WTC11 (cell line): Measurements from ENCODE around the gene MACF1. TPM values are rescaled to one million over a fixed set of nuclear protein-coding genes. Genes with fewer than 3 reads are reported as not detected.

Experiments
- ATAC-seq: fragments of 200-7000 bp; cut with Tn5 transposase; 2 replicates; pipeline ENCODE4 v1.10.0; 2021; ENCODE audit warnings: mild to moderate bottlenecking, moderate library complexity
- CTCF ChIA-PET: fragments of 300-600 bp; sonication (Branson Sonifier 250); formaldehyde crosslinking; loops from one replicate; lab custom pipeline; 2021; ENCODE audit warnings: antibody characterized with exemption; lab: Charles Lee
- POLR2A ChIA-PET: fragments of 350-600 bp; sonication (Branson Sonifier 250); formaldehyde crosslinking; loops from one replicate; lab custom pipeline; 2021; ENCODE audit warnings: antibody characterized with exemption; lab: Charles Lee
- DNase-seq: peaks from one replicate; pipeline ENCODE4 v3.0.0; 2021; ENCODE audit warnings: low spot score
- H3K27ac Mint-ChIP-seq: 2 replicates; pipeline ENCODE4 v1.8.0; 2021; ENCODE audit warnings: mixed read lengths
- H3K27me3 Mint-ChIP-seq: 2 replicates; pipeline ENCODE4 v1.8.0; 2021; ENCODE audit warnings: low read depth, mild to moderate bottlenecking, moderate library complexity, mixed read lengths
- H3K36me3 Mint-ChIP-seq: 2 replicates; pipeline ENCODE4 v1.8.0; 2021; ENCODE audit warnings: mixed read lengths
- H3K4me1 Mint-ChIP-seq: 2 replicates; pipeline ENCODE4 v1.8.0; 2022; ENCODE audit warnings: mixed read lengths
- H3K4me3 Mint-ChIP-seq: 2 replicates; pipeline ENCODE4 v1.8.0; 2021; ENCODE audit warnings: mild to moderate bottlenecking, moderate library complexity, mixed read lengths
- H3K9me3 Mint-ChIP-seq: 2 replicates; pipeline ENCODE4 v1.8.0; 2021; ENCODE audit warnings: mixed read lengths
- ATF1 ChIP-seq: sonication (generic); formaldehyde crosslinking; IDR thresholded peaks from 2 replicates; pipeline ENCODE4 v1.8.1; 2023; ENCODE audit warnings: mild to moderate bottlenecking, moderate library complexity, missing genetic modification reagents
- CREB1 ChIP-seq: sonication (generic); formaldehyde crosslinking; IDR thresholded peaks from 2 replicates; pipeline ENCODE4 v1.8.0; 2023; ENCODE audit warnings: mild to moderate bottlenecking, missing genetic modification reagents
- GRHL2 ChIP-seq: fragments of 250-450 bp; sonication (Bioruptor Pico); IDR thresholded peaks from 2 replicates; pipeline ENCODE4 v1.8.0; 2022; ENCODE audit warnings: mild to moderate bottlenecking, moderate library complexity; ENCODE audit not compliant: insufficient replicate concordance, severe bottlenecking
- GTF2I ChIP-seq: fragments of 250-450 bp; sonication (Bioruptor Pico); conservative IDR thresholded peaks from 2 replicates; pipeline ENCODE4 v1.4.0; 2021; ENCODE audit warnings: mild to moderate bottlenecking
- JAZF1 ChIP-seq: fragments of 250-450 bp; sonication (Bioruptor Pico); IDR thresholded peaks from 2 replicates; pipeline ENCODE4 v1.9.0; 2021; ENCODE audit warnings: moderate library complexity, mild to moderate bottlenecking, inconsistent platforms
- MYBL2 ChIP-seq: sonication (generic); formaldehyde crosslinking; IDR thresholded peaks from 2 replicates; pipeline ENCODE4 v1.8.1; 2023; ENCODE audit warnings: mild to moderate bottlenecking, moderate library complexity, missing genetic modification reagents
- NFYB ChIP-seq: sonication (generic); formaldehyde crosslinking; conservative IDR thresholded peaks from 2 replicates; pipeline ENCODE4 v1.8.0; 2022; ENCODE audit warnings: low read depth, missing genetic modification reagents
- NR2C2 ChIP-seq: sonication (generic); formaldehyde crosslinking; IDR thresholded peaks from 2 replicates; pipeline ENCODE4 v1.8.0; 2022; ENCODE audit warnings: mild to moderate bottlenecking, missing genetic modification reagents
- ZNF317 ChIP-seq: sonication (generic); formaldehyde crosslinking; IDR thresholded peaks from 2 replicates; pipeline ENCODE4 v1.8.1; 2023; ENCODE audit warnings: low read depth, mild to moderate bottlenecking, moderate library complexity, missing genetic modification reagents, borderline replicate concordance
- ZNF423 ChIP-seq: fragments of 250-450 bp; sonication (Bioruptor Pico); IDR thresholded peaks from 2 replicates; pipeline ENCODE4 v2.1.2; 2022; ENCODE audit warnings: mild to moderate bottlenecking, moderate library complexity
- ZNF671 ChIP-seq: fragments of 250-450 bp; sonication (Bioruptor Pico); IDR thresholded peaks from 2 replicates; pipeline ENCODE4 v1.8.0; 2021; ENCODE audit warnings: mild to moderate bottlenecking
- total RNA-seq: library from RNA; stranded (reverse); gene quantifications from 3 replicates; pipeline ENCODE4 v1.2.3, GENCODE V29; 2021
- TF ChIP-seq, protein P1 (sequence below): sonication (generic); formaldehyde crosslinking; conservative IDR thresholded peaks from 2 replicates; pipeline ENCODE4 v1.8.1; 2023; ENCODE audit warnings: mild to moderate bottlenecking, low read depth, missing genetic modification reagents, moderate library complexity
- TF ChIP-seq, protein P2 (sequence below): sonication (generic); formaldehyde crosslinking; IDR thresholded peaks from 2 replicates; pipeline ENCODE4 v1.8.1; 2023; ENCODE audit warnings: mild to moderate bottlenecking, missing genetic modification reagents, moderate library complexity
- TF ChIP-seq, protein P3 (sequence below): sonication (generic); formaldehyde crosslinking; IDR thresholded peaks from 2 replicates; pipeline ENCODE4 v1.8.1; 2022; ENCODE audit warnings: low read depth, missing genetic modification reagents, borderline replicate concordance
- TF ChIP-seq, protein P4 (sequence below): sonication (generic); formaldehyde crosslinking; IDR thresholded peaks from 2 replicates; pipeline ENCODE4 v1.8.0; 2023; ENCODE audit warnings: missing genetic modification reagents, mild to moderate bottlenecking, borderline replicate concordance
- TF ChIP-seq, protein P5 (sequence below): fragments of 250-450 bp; sonication (Bioruptor Pico); IDR thresholded peaks from 2 replicates; pipeline ENCODE4 v1.9.0; 2021; ENCODE audit warnings: mild to moderate bottlenecking
- TF ChIP-seq, protein P6 (sequence below): sonication (generic); formaldehyde crosslinking; IDR thresholded peaks from 2 replicates; pipeline ENCODE4 v1.8.0; 2023; ENCODE audit warnings: missing genetic modification reagents
- TF ChIP-seq, protein P7 (sequence below): sonication (generic); formaldehyde crosslinking; IDR thresholded peaks from 2 replicates; pipeline ENCODE4 v1.8.1; 2022; ENCODE audit warnings: low read depth, mild to moderate bottlenecking, moderate library complexity, missing genetic modification reagents, borderline replicate concordance

The MACF1 gene
- total RNA-seq, 1 experiment from 2014 or later = 327 TPM

DNA sequence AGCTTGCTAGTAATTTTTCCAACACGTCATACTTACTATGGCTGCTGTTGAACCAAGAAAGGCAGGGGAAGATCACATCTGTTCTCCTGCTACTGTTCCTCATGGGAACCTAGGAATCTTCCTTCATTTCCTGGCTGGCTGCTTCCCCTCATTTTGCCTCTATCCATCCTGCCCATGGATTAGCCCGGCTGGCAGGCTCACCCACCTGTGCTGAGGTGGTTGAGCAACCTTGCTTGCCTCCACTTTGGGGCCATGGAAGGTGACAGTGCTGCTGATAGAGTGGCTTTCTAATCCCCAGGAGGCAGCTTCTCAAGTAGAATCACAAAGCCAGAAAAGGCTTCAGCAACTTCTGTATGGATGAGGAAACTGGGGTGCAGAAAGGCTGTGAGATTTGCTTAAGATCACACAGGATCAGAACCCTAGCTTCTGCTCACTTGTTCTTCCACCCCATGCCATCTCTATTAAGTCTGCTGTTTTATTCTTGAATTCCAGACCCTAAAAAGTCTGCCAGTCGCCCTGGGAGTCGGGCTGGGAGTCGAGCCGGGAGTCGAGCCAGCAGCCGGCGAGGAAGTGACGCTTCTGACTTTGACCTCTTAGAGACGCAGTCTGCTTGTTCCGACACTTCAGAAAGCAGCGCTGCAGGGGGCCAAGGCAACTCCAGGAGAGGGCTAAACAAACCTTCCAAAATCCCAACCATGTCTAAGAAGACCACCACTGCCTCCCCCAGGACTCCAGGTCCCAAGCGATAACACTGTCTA is 280.7 kb downstream of the MACF1 start:
- POLR2A ChIA-PET = no interaction called here

More for the DNA sequence above, 280.7 kb downstream of the MACF1 start:
- H3K36me3 Mint-ChIP-seq = peaks cover 57% of the 10 kb centered on the region
- no peak overlapping the region for H3K27ac Mint-ChIP-seq
- H3K4me1 Mint-ChIP-seq = peaks cover under 1% of the 10 kb centered on the region; the same call in 1 of the 2 replicates
- CTCF ChIA-PET = no interaction called here
- ATAC-seq (no peak), DNase-seq (no peak)
- peaks cover 16% of the 10 kb centered on the region for H3K27me3 Mint-ChIP-seq
- H3K9me3 Mint-ChIP-seq = no peaks in the 10 kb centered on the region
- H3K4me3 Mint-ChIP-seq = no peak overlapping the region
- no peak for TF ChIP-seq ATF1 (CRISPR knock-in tag)
- TF ChIP-seq, protein P1, sequence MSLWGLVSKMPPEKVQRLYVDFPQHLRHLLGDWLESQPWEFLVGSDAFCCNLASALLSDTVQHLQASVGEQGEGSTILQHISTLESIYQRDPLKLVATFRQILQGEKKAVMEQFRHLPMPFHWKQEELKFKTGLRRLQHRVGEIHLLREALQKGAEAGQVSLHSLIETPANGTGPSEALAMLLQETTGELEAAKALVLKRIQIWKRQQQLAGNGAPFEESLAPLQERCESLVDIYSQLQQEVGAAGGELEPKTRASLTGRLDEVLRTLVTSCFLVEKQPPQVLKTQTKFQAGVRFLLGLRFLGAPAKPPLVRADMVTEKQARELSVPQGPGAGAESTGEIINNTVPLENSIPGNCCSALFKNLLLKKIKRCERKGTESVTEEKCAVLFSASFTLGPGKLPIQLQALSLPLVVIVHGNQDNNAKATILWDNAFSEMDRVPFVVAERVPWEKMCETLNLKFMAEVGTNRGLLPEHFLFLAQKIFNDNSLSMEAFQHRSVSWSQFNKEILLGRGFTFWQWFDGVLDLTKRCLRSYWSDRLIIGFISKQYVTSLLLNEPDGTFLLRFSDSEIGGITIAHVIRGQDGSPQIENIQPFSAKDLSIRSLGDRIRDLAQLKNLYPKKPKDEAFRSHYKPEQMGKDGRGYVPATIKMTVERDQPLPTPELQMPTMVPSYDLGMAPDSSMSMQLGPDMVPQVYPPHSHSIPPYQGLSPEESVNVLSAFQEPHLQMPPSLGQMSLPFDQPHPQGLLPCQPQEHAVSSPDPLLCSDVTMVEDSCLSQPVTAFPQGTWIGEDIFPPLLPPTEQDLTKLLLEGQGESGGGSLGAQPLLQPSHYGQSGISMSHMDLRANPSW (CRISPR knock-in tag) = no peak
- TF ChIP-seq, protein P2, sequence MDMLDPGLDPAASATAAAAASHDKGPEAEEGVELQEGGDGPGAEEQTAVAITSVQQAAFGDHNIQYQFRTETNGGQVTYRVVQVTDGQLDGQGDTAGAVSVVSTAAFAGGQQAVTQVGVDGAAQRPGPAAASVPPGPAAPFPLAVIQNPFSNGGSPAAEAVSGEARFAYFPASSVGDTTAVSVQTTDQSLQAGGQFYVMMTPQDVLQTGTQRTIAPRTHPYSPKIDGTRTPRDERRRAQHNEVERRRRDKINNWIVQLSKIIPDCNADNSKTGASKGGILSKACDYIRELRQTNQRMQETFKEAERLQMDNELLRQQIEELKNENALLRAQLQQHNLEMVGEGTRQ (CRISPR knock-in tag) = no peak
- TF ChIP-seq GRHL2 (CRISPR knock-in tag) = no peak
- no peak for TF ChIP-seq NR2C2
- TF ChIP-seq ZNF423 (CRISPR knock-in tag) = no peak
- TF ChIP-seq JAZF1 = no peak
- no peak for TF ChIP-seq ZNF317 (CRISPR knock-in tag)
- TF ChIP-seq, protein P3, sequence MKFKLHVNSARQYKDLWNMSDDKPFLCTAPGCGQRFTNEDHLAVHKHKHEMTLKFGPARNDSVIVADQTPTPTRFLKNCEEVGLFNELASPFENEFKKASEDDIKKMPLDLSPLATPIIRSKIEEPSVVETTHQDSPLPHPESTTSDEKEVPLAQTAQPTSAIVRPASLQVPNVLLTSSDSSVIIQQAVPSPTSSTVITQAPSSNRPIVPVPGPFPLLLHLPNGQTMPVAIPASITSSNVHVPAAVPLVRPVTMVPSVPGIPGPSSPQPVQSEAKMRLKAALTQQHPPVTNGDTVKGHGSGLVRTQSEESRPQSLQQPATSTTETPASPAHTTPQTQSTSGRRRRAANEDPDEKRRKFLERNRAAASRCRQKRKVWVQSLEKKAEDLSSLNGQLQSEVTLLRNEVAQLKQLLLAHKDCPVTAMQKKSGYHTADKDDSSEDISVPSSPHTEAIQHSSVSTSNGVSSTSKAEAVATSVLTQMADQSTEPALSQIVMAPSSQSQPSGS = no peak
- no peak for TF ChIP-seq CREB1 (CRISPR knock-in tag)
- TF ChIP-seq, protein P4, sequence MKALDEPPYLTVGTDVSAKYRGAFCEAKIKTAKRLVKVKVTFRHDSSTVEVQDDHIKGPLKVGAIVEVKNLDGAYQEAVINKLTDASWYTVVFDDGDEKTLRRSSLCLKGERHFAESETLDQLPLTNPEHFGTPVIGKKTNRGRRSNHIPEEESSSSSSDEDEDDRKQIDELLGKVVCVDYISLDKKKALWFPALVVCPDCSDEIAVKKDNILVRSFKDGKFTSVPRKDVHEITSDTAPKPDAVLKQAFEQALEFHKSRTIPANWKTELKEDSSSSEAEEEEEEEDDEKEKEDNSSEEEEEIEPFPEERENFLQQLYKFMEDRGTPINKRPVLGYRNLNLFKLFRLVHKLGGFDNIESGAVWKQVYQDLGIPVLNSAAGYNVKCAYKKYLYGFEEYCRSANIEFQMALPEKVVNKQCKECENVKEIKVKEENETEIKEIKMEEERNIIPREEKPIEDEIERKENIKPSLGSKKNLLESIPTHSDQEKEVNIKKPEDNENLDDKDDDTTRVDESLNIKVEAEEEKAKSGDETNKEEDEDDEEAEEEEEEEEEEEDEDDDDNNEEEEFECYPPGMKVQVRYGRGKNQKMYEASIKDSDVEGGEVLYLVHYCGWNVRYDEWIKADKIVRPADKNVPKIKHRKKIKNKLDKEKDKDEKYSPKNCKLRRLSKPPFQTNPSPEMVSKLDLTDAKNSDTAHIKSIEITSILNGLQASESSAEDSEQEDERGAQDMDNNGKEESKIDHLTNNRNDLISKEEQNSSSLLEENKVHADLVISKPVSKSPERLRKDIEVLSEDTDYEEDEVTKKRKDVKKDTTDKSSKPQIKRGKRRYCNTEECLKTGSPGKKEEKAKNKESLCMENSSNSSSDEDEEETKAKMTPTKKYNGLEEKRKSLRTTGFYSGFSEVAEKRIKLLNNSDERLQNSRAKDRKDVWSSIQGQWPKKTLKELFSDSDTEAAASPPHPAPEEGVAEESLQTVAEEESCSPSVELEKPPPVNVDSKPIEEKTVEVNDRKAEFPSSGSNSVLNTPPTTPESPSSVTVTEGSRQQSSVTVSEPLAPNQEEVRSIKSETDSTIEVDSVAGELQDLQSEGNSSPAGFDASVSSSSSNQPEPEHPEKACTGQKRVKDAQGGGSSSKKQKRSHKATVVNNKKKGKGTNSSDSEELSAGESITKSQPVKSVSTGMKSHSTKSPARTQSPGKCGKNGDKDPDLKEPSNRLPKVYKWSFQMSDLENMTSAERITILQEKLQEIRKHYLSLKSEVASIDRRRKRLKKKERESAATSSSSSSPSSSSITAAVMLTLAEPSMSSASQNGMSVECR = no peak
- no peak for TF ChIP-seq ZNF671 (CRISPR knock-in tag)
- TF ChIP-seq NFYB (CRISPR knock-in tag) = no peak
- TF ChIP-seq, protein P5, sequence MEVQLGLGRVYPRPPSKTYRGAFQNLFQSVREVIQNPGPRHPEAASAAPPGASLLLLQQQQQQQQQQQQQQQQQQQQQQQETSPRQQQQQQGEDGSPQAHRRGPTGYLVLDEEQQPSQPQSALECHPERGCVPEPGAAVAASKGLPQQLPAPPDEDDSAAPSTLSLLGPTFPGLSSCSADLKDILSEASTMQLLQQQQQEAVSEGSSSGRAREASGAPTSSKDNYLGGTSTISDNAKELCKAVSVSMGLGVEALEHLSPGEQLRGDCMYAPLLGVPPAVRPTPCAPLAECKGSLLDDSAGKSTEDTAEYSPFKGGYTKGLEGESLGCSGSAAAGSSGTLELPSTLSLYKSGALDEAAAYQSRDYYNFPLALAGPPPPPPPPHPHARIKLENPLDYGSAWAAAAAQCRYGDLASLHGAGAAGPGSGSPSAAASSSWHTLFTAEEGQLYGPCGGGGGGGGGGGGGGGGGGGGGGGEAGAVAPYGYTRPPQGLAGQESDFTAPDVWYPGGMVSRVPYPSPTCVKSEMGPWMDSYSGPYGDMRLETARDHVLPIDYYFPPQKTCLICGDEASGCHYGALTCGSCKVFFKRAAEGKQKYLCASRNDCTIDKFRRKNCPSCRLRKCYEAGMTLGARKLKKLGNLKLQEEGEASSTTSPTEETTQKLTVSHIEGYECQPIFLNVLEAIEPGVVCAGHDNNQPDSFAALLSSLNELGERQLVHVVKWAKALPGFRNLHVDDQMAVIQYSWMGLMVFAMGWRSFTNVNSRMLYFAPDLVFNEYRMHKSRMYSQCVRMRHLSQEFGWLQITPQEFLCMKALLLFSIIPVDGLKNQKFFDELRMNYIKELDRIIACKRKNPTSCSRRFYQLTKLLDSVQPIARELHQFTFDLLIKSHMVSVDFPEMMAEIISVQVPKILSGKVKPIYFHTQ (CRISPR knock-in tag) = no peak
- TF ChIP-seq GTF2I (CRISPR knock-in tag) = no peak
- TF ChIP-seq, protein P6, sequence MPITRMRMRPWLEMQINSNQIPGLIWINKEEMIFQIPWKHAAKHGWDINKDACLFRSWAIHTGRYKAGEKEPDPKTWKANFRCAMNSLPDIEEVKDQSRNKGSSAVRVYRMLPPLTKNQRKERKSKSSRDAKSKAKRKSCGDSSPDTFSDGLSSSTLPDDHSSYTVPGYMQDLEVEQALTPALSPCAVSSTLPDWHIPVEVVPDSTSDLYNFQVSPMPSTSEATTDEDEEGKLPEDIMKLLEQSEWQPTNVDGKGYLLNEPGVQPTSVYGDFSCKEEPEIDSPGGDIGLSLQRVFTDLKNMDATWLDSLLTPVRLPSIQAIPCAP (CRISPR knock-in tag) = no peak
- TF ChIP-seq MYBL2 (CRISPR knock-in tag) = no peak
- TF ChIP-seq, protein P7, sequence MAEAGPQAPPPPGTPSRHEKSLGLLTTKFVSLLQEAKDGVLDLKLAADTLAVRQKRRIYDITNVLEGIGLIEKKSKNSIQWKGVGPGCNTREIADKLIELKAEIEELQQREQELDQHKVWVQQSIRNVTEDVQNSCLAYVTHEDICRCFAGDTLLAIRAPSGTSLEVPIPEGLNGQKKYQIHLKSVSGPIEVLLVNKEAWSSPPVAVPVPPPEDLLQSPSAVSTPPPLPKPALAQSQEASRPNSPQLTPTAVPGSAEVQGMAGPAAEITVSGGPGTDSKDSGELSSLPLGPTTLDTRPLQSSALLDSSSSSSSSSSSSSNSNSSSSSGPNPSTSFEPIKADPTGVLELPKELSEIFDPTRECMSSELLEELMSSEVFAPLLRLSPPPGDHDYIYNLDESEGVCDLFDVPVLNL (CRISPR knock-in tag) = no peak
- TF ChIP-seq, all 79 proteins: peak for 0
